Measurements from ENCODE around the gene DENND4C.

GRCh38 chr9:19241728-19242127, 11.2 kb downstream of the DENND4C start:
- TF ChIP-seq TAF1 (IDR thresholded peaks at IDR 0.05; ENCODE audit: low read depth, low read length) = no peak
- no peak for TF ChIP-seq POLR2A (IDR thresholded peaks at IDR 0.05; ENCODE audit: low read depth, low read length)
- TF ChIP-seq SPI1 (IDR thresholded peaks at IDR 0.05; ENCODE audit: low read depth, low read length) = no peak
